ENCODE results near the gene IGSF22.
"Not testable (repeated sequence)": the region's sequence is repeated elsewhere in the genome, so short reads cannot be mapped to it uniquely, and the experiment has no call there.

Gene IGSF22

DNA sequence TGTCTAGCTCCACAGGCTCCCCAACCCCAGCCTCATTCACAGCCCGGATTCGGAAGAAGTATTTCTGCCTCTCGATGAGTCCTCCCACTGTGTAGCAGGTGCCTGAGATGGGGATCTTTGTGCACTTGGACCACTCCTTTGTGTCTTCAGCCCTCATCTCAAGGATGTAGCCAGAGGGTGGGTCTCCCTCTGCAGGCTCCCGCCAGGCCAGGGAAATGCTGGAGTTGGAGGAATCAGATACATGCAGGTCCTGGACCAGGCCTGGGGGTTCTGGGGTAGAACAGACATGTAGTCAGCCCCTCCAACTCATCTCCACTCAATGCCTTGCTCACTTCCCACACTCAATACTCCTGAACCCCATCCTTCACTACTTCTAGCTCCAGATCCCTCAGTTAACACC, 16.6 kb downstream of the IGSF22 start:
- no peak for DNase-seq

DNA sequence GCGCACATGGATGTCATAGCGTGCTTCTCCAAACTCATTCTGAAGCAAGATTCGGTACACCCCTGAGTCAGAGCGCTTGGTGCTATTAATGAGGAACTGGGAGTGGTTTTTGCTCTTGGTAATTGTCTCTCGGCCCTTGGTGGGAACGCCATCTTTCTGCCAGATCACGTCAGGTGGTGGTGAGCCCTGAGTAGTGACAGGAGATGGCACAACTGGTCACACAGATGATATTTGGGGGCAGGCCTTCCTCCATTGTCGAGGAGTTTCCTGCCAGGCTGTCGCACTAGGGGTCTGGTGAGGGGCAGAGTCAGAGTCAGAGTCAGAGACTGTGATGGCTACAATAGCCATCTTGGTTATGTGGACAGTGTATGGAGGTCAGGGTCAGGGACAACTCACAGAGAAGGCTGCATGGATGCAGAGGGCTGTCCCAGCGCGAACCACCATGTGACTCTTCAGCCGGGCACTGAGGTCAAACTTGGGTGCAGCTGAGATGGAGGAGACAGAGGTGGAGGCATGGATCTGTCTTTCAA, 18.1 kb downstream of the IGSF22 start:
- DNase-seq: no peak

DNA sequence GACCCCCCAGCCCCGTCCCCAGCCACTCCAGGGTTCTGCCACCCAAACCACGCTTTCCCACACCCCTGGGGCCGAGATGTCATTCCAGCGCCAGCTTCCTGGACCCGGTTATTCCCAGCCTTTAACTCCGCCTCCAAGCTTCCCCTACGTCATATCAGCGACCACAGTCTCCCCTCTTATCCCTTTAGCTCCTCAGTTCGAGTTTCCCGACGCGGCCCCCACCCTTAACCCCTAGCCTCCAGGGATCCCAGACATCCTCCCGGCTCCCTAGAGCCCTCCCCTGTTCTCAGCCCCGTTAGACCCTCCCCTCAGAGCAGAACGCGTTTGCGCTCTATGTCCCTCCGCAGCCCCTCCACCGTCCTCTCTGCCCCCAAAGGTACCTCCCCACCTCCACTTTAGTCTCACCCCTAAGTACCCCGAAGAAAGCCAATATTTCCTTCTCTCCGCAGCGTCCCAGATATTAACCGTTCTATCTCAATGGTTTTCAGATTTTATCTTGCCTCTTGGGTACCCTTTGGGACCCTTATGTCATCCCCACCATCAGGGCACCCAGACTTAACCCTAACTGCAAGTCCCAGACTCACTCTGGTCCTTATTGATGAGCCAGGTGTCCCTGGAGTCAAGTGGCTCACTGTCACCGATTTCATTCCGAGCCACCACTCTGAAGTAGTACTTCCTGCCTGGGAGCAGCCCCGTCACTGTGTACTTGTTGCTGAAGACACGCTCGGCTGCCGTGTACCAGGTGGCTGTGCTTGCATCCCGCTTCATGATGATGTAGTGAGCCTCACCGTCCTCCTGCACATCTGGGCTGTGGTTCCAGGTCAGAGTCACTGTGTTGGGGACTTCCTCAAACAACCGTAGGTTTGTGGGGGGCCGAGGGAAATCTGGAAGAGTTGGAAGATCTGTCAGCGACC, 19.4 kb downstream of the IGSF22 start:
- no peak for DNase-seq

DNA sequence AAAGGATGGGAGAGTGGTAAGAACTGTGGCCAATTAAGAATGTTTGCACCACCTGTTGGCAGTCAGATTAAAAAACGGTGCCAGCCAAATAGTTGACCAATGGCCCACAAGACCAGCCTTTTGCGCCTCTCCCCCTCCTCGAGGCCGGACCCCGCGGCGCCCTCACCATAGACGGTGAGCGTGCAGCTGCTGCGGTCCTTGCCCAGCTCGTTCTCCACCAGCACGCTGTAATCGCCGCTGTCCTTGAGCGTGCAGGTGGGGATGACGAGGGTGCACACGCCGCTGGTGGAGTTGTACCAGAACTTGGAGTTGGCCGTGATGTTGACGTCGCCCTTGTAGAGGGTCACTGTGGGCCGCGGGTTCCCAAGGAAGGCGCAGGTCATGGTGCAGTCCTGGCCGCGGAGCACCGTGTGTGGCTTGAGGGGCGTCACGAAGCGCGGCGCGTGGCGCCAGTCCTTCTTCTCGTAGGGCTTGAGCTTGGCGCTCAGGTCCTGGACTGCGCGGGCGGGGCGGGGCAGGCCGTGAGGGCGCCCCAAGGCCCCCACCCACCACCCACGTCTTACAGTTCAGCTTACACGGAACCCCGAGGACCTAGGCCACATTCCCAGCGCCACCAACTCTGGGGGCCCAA, 20.2 kb downstream of the IGSF22 start:
- DNase-seq: no peak

DNA sequence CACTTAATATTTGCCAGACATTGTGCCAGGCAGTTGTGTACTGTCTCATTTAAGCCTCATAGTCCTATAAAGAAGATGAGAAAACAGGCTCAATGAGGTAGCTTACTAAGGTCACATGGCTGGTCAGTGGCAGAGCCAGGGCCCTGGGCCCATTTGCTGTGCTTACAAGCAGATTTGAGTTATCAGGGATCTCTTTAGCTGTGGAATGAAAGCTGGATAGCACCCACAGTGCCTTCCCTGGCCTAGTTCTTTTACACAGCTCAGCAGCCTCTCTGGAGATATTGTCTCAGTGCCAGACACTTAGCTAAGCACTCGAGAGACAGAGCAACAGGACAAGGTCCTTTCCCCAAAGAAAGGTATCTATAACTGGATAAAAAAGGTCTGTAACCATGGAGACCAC, 21.3 kb downstream of the IGSF22 start:
- DNase-seq: no peak

DNA sequence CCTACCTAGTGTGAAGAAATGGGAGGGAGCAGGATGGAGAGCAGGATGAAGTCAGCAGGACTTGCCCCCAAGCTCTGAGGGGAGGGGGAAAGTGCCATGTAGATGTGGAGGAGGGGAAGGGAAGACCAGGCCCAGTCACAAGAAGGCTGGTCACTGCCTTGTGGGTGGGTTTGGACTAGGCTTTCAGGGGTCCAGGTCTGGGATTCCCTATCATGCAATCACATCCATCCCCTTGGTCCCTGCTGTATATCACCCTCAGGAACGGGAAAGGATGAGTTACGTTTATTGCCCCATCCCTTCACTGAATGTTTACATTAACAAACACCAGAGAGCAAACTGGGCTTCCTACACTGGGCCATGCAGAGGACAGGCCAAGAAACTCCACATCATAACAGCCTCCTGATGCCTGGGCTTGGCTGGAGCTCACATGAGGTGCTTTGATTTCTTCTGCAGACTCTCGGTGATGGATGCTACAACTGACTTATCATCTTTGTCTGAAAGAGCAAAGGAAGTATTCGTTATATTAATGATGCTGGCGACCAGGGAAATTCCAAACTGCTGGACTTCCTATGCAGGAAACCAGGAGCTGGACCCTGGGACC, 21.8 kb downstream of the IGSF22 start:
- no peak for DNase-seq

DNA sequence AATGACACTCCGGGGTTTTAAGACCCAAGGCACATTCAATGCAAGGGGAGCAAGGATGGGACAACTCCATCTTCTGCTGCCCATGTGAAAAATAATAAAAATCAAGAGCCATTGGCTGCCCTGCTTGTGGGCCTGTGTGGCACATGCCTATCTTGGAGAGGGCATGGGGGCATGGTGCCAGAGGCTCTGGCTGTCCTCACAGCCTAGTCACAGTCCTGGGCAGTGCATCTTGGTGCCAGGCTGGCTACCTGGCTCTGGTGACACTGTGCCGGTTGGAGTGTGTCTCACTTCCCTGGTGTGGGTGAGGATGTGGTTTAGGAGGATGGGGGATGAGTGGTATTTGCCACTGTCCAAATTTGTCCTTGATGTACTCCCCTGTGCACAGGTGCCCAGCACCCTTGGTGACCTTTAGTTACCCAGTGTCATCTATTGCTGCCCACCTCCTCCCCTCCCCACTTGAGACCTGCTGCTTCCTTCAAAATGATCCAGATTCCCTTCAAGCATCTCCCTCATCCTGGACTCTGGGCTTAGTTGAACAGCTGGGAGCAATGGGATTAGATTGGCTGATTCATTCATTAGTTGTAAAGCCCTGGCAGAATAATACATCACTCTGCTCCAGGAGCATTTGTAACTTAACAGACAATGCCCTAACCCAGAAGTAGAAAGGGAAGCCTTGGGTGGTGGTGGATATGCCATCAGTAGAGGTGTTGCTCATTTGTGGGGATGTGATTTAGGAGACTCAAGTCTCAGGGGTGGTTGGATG, 22.8 kb downstream of the IGSF22 start:
- no peak for DNase-seq

DNA sequence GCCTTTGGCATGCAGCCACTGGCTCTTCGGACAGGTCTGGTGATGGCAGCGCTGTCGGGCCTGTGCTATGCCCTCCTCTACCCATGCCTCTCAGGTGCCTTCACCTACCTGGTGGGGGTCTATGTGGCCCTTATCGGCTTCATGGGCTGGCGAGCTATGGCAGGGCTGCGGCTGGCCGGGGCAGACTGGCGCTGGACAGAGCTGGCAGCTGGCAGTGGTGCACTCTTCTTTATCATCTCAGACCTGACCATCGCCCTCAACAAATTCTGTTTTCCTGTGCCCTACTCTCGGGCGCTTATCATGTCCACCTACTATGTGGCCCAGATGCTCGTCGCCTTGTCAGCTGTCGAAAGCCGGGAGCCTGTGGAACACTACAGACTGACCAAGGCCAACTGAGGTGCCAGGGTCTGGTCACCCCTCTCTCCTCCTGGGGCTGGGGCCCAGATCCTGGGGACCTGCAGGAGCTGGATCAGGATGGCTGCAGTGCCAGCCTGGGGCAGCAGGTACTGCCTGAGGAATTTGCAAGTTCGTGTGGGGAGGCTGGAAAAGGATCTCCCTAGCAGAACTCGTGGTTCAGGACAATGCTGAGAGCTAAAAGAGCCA, 24.3 kb downstream of the IGSF22 start:
- no peak for DNase-seq

DNA sequence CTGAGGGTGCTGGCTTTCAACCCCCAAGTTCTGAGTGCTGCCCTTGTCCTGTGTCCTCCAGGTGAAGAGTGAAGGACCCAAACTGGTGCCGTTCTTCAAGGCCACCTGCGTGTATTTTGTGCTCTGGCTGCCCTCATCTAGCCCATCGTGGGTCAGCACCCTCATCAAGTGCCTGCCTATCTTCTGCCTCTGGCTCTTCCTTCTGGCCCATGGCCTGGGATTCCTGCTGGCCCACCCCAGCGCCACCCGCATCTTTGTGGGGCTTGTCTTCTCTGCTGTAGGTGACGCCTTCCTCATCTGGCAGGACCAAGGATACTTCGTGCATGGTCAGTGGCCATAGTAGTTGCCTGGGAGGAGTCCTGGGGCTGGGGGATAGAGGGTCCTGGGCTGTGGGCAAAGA, 25.1 kb downstream of the IGSF22 start:
- DNase-seq: no peak

DNA sequence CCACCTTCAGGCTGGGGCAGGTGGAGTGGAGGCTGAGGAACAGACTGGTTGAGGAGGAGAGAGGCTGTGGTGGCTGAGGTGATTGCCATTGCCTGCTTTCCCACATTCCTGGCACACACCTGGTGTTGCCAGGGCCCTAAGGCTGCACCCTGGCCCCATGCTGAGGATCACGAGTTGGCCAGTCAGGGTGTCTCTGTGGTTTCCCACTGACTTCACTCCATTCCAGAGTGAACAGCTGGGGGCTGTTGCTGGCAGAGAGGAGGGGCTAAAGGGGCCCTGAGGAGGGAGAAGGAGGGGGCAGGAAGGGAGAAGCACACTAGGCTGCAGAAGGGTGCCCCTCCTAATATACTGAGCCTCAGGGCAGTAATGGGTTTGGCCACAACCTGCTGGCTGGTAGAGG, 25.6 kb downstream of the IGSF22 start:
- DNase-seq: no peak

DNA sequence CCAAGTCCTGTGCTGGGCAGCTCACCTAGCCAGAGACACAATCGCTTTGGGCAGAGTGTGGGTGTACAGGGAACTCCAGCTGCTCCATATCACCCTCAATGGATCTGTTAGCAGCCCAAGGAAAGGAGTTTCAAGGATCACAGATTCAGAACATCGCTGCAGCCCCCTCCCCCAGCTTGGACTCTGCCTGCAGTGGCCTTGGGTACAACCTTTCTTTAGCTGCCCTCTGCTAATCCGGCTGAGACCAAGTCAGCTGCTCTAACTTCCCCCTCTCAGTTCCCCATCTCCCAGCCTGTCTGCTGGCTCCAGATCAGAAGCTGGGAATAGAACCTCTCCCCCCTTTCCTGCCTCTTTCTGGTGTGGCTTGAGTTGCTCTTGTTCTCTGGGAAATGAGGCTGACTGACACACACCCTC, 26.1 kb downstream of the IGSF22 start:
- no peak for DNase-seq

DNA sequence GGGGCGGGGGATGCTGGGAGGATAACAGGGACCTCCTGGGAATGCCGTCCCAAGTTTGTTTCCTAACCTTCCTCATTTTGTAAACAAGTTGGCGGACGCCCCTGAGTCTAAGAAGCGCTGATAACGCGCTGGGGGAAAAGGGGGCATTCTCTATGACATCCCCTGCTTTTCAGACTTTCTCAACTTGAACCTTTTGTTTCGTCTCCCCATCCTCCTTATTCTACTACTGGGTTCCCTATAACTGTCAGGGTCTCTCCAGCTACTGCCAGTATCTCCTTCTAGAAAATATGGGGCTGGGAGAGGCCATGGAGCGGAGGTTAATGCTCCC, 26.8 kb downstream of the IGSF22 start:
- DNase-seq: no peak

DNA sequence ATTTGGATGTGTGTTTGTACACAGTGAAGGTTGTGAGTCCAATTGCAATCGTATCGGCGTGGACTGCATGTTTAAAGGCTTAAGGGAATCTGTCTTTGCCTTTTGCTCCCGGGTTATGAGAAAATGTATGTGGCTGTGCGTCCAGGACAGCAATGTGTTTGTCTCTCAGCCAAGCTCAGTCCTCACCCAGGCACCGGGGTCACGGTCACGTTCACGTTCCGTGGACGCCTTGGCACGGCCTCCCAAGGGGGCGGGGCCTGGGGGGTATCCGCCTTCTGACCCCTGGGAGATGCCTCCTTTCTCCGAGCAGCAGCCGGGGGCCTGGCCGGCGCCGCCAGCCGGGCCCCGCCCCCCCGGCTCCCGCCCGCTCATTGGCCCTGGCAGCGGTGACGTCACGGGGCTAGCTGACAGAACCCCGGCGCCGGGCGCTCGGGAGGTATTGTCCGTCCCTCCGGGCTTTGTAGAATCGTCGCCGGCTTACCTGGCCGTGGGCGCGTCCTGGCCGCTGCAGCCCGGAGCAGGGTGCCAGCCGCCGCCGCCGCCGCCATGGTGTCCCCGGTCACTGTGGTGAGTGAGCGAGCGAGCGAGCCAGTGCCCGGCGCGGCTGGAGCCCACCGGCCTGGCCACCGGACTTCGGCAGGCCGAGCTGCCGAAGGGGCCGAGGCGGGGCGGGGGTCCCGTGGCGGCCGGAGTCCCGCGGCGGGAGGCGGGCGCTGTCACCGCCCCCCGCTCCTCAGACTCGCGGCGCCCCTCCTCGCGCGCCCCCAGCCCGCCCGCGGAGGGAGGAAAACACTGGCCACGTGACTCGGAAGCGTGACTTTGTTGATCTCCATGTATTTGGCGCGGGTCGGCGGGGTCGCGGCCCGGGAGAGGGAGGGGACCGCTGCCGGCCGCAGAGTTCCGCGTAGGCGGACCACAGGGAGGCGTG, 27.4 kb downstream of the IGSF22 start, which contains the start of gene TMEM86A:
TMEM86A (plus strand) TSS at position 439 of the 928 bp plus-strand sequence; CDS start at position 547, 108 bp downstream.
- peak; percentile 77 for DNase-seq

DNA sequence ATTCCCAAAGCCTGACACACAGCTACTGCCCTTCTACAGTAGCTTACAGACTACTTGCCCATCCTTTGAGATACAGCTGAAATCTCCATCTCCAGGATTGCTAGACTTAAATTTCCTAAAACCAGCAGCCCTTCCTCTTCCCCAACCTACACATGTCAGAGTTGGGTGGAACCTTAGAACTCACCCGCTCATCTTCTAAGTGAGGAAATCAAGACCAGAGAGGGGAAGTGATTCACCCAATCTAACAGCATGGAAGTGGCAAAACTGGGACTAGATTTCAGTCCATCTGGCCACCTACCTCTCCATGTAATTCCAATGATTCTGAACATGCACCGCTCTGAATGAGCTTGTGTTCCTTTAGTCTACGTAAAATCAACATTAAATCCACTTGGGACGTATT, 28.4 kb downstream of the IGSF22 start:
- DNase-seq: no peak

DNA sequence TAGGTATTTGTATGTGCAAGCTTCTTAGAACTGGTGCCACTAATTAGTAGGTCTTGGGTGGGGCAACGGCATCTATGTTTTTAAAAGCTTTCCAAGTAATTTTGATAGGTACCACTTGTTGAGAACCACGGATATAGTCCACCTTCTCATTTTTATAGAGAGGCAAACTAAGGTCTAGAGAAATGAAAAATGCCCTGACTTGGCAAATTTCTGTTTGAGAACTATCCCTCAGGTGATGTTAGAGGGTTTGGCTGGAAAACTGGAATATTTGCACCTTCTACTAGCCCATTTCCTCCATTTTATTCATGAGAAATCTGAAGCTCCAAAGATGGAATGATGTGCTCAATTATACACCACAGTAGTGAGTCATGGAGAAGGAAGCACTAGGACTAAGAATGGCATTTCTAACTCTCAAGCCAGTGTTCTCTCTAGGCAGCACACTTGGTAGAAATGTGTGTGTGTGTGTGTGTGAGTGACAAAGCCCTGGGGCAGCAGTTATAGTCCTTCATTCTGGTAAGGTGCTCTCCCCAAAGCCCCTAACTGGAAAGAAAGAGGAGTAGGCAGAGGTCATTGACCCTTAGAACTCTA, 29.3 kb downstream of the IGSF22 start:
- DNase-seq: no peak

DNA sequence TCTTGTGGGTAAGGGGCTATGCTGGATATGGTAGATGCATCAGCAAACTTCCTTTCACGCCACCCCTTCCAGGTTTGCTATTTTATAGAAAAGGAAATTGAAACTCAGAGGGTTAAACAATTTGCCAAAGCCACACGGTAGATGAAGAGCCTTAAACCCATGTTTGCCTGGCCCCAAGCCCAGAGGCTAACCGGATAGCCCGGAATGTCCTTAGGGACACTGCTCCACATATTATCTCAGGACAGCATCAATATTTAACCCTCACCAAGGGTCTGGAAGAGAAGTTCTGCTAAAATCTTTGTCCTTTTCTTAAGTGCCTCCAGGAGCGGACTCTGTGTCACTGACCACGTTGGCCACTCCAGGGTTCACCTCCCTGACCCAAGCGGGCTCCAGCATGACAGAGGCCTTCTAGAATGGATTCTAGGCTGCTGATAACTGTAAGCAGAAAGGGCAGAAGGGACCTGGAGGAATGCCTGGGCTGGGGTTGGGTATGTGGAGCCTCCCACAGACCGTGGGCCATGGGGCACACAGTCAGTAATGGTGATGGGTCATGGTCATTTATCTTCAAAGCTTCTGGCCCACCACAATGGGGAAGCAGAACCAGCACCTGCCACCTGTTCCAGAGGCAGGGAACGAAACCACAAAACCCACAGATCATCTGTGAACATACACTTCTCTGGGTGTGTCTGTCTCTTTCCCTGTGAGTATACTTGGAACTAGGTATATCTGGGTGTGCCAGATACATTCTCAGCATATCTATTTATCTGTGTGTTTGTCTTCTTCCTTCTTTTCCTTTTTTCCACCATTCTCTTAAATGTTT, 32.8 kb downstream of the IGSF22 start:
- no peak for DNase-seq

DNA sequence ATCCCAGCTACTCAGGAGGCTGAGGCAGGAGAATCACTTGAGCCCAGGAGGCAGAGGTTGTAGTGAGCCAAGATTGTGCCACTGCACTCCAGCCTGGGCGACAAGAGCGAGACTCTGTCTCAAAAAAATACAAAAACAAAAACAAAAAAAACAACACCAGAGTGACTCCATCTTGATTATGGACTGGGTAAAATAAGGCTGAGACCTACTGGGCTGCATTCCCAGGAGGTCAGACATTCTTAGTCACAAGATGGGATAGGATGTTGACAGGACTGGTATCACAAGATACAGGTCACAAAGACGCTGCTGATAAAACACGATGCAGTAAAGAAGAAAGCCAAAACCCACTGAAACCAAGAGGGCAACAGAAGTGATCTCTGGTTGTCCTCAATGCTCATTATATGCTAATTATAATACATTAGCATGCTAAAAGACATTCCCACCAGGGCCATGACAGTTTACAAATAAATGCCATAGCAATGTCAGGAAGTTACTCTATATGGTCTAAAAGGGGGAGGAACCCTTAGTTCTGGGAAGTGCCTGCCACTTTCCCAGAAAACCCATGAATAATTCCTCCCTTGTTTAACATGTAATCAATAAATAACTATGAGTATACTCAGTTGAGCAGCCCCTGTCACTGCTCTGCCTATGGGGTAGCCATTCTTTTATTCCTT, 34.4 kb downstream of the IGSF22 start:
- not testable (repeated sequence) for DNase-seq

DNA sequence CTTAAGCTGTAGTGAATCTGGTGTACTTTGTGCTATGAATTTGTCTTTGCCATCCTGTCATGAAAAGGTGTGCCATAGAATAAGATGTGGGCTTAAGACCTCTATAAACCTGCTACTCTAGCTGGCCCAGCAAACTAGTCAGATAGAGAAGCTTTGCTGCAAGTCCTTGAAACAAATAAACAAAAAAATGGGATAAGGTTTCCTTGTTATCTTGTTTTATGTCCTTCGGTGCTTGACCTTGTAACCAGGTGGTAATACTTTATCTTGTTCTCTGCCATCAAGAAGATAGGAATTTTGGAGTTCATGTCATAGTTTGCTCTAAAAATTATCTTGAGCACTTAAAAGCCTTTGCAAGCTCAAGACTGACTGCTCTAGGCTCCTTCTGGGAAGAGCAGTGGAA, 41.7 kb downstream of the IGSF22 start:
- DNase-seq: no peak

DNA sequence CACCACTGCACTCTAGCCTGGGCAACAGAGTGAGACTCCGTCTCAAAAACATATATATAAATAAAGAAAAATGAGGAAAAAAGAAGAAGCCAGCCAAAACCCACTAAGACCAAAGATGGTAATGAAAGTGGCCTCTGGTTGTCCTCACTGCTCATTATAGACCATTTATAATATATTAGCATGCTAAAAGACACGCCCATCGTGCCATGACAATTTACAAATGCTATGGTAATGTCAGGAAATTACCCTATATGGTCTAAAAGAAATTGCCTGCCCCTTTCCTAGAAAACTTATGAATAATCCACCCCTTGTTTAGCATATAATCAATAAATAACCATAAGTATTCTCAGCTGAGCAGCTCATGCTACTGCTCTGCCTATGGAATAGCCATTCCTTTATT, 43.5 kb downstream of the IGSF22 start:
- DNase-seq: no peak

DNA sequence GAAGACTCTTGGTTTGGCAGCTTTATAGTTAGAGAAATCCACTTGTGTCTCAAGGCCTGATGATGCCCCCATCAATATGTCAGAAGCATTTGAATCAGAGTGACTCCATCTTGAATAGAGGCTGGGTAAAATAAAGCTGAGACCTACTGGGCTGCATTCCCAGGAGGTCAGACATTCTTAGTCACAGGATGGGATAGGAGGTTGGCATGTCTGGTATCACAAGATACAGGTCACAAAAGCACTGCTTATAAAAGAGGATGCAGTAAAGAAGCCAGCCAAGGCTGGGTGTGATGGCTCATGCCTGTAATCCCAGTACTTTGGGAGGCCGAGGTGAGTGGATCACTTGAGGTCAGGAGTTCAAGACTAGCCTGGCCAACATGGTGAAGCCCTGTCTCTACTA, 44.0 kb downstream of the IGSF22 start:
- not testable (repeated sequence) for DNase-seq

Data from GDM1 (cell line).